HG02852 (cell line): ENCODE results near the gene SPEM1.

Experiments
- ATAC-seq: cut with Tn5 transposase; IDR thresholded peaks from one replicate; pipeline ENCODE4 v1.9.1; 2021; ENCODE audit warnings: mild to moderate bottlenecking, moderate library complexity; ENCODE audit not compliant: unreplicated experiment

SPEM1 gene

GRCh38 chr17:7439462-7440112 lies 19.5 kb downstream of the SPEM1 start, which contains the start of gene FGF11:
Gene FGF11 (plus strand): TSS chr17:7439512. CDS start chr17:7439621, 109 bp downstream.
- no peak for ATAC-seq

DNA sequence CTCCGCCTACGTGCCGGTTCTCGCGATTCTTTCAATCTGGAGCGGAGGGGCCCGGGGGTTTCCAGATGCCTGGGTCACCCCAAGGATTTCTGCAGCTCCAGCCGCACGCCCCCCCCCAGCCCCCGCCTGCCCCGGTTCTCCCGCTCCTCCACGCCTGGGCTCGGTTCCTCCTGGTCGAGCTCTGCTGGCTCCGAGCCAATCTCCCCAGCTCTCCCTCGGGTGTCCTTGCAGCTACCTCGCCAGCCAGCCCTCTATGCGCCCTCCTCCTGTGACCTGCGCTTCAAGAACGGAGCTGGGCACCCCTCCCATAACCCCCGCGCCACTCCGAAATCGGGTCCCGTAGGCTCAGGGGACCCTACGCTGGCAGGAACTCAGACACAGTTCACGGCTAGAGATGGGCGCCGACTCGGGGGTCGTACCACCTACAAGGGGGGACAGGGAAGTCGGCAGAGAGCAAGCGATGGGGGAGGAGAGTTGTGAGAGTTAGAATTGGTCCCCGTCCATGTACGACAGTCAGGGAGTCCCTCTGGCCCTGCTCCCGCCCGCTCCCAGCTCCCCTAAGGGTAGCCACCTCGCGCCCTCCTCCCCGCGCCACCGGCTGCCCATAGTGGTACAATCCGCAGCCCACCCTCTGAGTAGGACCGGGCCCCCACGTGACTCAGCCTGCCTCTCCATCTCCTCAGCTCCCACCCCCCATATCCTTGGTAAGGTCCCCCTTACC lies 20.1 kb downstream of the SPEM1 start:
- ATAC-seq = no peak

DNA sequence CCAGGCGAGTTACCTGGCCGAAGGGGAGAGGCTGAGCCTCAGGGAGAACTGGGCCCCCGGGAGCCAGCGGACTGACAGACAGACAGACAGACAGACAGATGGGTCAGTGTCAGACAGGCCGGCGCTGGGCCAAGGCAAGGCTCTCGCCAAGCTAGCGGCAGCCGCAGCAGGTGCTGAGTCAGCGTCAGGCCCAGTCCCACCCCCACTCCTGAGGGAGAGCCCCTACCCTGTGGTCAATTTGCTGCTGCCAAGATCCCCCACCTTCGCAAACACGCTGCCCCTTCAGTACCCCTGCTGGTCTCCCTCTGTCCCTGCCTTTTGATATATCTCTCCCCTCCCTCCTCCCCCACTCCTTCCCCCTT lies 20.7 kb downstream of the SPEM1 start:
- ATAC-seq = no peak

DNA sequence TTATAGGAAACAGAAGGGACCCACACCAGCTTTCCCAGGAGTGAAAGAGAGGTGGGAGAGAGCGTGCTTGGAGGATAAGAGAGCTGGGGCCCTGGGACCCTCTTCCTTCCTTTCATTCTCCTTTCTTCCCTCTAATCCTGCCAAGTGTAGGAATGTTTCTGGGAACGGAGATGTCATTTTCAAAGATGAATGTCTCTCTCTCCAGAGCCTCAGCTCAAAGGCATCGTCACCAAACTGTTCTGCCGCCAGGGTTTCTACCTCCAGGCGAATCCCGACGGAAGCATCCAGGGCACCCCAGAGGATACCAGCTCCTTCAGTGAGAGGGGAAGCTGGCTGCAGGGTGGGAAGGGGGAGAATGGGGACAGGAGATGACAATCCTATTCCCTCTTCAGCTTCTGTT lies 21.1 kb downstream of the SPEM1 start:
- no peak for ATAC-seq

- ATAC-seq = no peak
Observed at GRCh38 chr17:7442142-7442541, 22.0 kb downstream of the SPEM1 start.

- ATAC-seq = no peak
Observed at GRCh38 chr17:7443499-7444485, 23.7 kb downstream of the SPEM1 start.

DNA sequence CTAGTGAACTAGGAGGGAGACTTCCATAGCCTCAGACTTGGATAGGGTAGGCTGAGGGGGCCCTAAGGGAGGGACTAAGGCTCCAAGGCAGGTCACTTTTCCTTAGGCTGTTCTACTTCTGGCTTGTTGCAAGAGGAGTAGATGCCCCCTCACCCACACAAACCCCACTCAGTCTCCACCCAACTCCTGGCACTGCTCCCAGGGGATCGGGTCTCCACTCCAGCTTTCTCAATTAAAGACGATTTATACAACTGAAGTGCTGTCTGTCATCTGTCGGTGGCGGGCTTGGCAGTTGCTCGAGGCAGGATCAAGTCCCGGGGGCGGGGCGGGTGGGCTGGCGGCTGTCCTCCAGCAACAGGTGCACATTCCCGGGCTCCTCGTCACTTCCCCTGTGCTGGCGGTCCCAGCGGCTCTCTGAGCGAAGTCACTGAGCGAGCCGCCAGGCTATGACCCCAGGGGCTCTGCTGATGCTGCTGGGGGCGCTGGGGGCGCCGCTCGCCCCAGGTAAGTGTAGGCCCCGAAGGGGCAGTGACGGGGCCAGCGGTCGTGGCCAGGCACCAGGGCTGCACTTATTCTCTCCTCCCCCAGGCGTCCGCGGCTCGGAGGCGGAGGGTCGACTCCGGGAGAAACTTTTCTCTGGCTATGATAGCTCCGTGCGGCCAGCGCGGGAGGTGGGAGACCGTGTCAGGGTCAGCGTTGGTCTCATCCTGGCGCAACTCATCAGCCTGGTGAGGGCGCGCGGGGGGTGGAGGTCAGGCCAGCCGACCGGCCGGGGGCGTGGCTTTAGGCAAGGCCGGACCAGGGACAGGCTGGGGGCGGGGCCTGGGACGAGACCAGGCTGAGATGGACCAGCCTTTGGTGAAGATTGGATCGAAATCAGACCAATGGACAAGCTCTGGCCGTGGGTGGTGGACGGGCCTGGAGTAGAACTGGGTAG lies 24.8 kb downstream of the SPEM1 start, which contains the start of gene CHRNB1:
CHRNB1 (plus strand) TSS at position 380 of the 937 bp plus-strand sequence; CDS start at position 447, 67 bp downstream.
- ATAC-seq = no peak

DNA sequence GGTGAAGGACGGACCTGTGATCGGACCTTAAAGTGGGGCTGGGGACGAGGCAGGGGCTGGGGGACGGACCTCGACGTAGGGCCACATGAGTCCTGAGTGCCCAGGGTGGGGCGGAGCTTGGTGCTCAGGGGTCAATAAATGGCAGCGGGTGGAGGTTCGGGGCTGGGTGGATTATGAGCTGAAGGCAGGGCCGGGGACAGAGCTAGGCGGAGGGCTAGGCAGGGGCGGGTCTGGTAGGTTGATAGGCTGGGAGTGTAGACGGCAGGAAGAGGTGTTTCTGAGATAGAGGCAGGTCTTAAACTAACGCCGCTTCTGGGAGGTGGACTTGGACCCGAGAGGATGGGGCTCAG lies 25.5 kb downstream of the SPEM1 start:
- ATAC-seq = no peak

GRCh38 chr17:7448461-7448860 lies 28.3 kb downstream of the SPEM1 start:
- no peak for ATAC-seq

DNA sequence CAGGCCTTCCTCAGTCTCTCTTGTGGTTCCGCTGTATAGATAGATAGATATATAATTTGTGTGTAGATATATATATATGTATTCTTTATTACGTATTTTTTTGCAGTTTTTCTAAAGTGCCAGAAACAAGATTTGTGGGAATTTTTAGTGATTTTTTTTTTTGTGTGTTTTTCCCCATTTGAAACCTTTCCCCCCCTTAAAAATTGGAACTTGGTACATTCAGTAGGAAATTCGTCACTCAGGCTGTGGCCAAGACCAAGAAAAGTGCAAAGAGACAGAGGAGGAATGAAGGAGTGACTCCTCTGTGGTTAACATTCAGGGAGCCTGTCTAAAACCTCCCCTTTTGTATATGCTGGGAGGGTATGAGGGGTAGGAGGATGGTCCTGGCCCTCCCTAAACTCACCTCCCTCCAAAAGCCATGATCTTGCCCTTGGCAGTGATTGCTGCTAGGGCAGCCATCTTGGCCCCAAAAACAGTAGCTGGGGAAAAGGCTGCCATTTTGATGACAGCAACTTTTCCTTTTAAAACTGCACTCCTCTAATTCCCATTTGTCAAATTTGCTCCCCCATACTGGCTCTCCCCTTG lies 39.9 kb downstream of the SPEM1 start:
- no peak for ATAC-seq

DNA sequence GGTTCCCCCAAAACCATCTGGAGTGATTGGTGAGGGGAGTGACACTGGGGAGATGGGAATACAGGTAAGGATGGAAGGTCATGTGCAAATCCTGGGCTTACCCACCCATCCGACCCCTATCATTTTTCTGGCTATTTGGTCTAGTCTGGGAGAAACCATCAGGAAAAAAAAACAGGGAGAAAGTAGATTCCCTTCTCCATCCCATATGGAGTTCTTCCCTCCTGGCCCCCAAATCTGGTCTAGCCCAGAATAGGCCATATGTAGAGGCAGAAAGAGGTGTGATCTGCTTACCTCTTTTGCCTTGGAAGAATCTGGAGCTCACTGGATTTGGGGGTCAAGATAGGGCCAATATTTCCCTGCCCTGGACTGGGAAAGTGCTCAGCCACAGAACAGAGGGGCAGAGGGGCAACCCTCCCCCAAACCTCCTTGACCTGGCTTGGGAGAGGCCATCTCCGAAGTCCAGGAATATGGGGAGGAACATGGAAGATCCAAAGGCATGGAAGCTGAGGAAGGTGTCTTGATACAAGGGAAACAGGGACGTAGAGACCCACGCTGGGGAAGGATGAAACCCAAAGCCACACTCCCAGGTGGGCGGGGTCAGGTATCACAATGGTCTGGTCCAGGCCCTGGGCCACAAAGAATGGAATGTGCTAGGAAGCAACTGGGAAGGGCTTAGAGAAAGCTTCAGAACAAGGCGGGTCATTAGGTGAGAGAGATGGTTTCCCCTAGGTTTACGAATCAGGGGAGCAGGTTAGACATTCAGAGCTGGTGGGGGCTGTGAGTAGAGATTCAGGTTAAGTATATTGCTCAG lies 40.9 kb downstream of the SPEM1 start:
- ATAC-seq = no peak

GRCh38 chr17:7462474-7463371 lies 42.6 kb downstream of the SPEM1 start:
- ATAC-seq = no peak

- ATAC-seq = no peak
Observed at GRCh38 chr17:7463372-7463846, 43.3 kb downstream of the SPEM1 start.

DNA sequence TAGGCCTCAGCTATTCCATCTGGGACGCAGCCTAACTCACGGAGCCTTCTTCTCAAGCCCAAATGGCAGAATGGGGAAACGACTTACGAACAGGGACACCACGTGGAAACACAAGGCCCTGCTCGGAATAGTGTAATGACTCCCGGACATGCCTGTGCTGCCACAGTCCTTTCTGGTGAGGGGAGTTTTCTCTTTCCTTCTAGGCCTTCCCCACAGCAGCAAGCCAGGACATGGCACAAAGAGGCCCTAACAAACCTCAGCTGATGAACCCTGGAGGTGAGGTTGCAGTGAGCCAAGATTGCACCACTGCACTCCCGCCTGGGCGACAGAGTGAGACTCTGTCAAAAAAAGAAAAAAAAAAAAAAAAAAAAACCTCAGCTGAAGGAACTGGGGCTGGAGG lies 44.0 kb downstream of the SPEM1 start:
- no peak for ATAC-seq

- no peak for ATAC-seq
Observed at GRCh38 chr17:7465597-7466275, 45.6 kb downstream of the SPEM1 start.

DNA sequence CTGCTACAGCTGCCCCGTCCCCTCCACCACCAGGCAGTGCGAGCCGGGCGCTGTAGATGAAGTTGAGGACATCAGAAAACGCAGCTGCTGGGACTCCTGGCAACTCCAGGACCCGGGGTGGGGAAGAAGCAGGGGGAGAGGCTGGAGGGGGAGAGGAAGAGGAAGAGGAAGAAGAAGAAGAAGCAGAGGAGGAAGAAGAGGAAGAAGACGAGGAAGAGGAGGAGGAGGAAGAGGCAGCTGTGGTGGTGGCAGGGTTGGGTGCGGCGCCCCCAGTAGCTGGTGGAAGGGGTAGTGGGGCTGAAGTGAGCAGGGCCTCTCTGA lies 46.2 kb downstream of the SPEM1 start:
- no peak for ATAC-seq

DNA sequence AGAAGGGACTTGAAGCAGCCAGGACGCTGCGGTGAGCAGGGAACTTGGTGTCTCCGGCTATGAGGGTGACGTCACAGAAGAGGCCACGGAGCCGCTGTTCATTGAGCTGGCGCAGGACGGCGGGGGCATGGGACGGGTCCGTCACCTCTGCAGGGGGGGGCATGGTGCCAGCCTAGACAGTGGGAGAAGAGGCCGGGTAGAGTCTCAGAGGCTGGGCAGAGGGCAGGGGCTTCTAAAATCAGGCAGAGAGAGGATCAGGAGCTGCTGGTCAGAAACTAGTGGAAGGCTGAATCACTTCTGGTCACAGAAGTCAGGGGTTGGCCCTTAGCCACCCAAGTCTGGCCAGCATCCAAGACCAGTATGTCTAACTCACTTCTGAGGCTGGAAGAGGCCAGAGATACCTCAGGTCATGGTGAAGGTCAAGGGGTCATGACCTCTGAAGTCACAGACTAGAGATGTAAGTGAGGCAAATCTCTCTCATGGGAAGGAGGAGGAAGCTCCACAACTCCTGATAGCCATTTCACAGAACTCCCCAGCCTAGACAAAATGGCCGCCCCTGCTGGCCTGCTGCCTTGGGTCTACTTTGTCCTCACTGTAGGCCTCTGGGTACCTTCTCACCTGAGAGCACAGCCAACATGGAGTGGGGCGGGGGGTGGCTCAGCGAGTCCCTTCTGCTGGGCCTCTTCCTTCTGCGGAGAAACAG lies 46.7 kb downstream of the SPEM1 start:
- ATAC-seq = no peak
